GM12892 (cell line): ENCODE results near the gene S1PR1.

Experiments used
- POLR2A ChIP-seq: IDR thresholded peaks from 2 replicates; pipeline ENCODE4 v1.6.1; 2011; ENCODE audit warnings: low read depth, low read length, control low read depth
- POLR2AphosphoS5 ChIP-seq: IDR thresholded peaks from 2 replicates; pipeline ENCODE4 v1.6.1; 2011; ENCODE audit warnings: low read depth, low read length, control low read depth
- TAF1 ChIP-seq: IDR thresholded peaks from 2 replicates; pipeline ENCODE4 v1.6.1; 2011; ENCODE audit warnings: low read depth, mild to moderate bottlenecking, control low read depth, low read length, borderline replicate concordance

GRCh38 chr1:101278845-101279244, 42.0 kb downstream of the S1PR1 start:
- TF ChIP-seq POLR2A: no peak
- no peak for TF ChIP-seq POLR2AphosphoS5
- TF ChIP-seq TAF1: no peak
